ENCODE results near the gene CATSPERD.

DNA sequence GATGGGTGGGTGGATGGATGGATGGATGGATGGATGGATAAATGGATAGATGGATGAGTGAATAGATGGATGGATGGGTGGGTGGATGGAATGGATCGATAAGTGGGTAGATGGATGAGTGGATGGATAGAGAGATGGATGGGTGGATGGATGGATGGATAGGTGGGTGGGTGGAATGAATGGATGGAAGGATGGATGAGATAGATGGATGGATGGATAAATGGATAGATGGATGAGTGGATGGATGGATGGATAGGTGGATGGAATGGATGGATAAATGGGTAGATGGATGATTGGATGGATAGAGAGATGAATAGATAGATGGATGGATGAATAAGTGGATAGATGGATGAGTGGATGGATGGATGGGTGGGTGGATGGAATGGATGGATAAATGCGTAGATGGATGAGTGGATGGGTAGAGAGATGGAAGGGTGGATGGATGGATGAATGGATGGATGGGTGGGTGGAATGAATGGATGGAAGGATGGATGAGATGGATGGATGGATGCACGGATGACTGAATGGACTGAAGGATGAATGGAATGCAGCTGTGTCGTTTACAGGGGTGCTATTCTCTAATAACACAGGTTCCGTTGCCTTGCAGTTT, 42.3 kb downstream of the CATSPERD start:
- no peak for TF ChIP-seq TAF1 (IDR thresholded peaks at IDR 0.05; ENCODE audit: low read depth)
- TF ChIP-seq FOXM1 (IDR thresholded peaks at IDR 0.05; ENCODE audit: borderline replicate concordance, low read depth), result no peak
- TF ChIP-seq RAD21 (IDR thresholded peaks at IDR 0.05; ENCODE audit: low read depth), result no peak
- TF ChIP-seq, protein P1, sequence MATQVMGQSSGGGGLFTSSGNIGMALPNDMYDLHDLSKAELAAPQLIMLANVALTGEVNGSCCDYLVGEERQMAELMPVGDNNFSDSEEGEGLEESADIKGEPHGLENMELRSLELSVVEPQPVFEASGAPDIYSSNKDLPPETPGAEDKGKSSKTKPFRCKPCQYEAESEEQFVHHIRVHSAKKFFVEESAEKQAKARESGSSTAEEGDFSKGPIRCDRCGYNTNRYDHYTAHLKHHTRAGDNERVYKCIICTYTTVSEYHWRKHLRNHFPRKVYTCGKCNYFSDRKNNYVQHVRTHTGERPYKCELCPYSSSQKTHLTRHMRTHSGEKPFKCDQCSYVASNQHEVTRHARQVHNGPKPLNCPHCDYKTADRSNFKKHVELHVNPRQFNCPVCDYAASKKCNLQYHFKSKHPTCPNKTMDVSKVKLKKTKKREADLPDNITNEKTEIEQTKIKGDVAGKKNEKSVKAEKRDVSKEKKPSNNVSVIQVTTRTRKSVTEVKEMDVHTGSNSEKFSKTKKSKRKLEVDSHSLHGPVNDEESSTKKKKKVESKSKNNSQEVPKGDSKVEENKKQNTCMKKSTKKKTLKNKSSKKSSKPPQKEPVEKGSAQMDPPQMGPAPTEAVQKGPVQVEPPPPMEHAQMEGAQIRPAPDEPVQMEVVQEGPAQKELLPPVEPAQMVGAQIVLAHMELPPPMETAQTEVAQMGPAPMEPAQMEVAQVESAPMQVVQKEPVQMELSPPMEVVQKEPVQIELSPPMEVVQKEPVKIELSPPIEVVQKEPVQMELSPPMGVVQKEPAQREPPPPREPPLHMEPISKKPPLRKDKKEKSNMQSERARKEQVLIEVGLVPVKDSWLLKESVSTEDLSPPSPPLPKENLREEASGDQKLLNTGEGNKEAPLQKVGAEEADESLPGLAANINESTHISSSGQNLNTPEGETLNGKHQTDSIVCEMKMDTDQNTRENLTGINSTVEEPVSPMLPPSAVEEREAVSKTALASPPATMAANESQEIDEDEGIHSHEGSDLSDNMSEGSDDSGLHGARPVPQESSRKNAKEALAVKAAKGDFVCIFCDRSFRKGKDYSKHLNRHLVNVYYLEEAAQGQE (IDR thresholded peaks at IDR 0.05; ENCODE audit: low read depth), result no peak
- no peak for TF ChIP-seq USF1 (IDR thresholded peaks at IDR 0.05)
- no peak for TF ChIP-seq TEAD4 (IDR thresholded peaks at IDR 0.05)
- TF ChIP-seq, protein P2, sequence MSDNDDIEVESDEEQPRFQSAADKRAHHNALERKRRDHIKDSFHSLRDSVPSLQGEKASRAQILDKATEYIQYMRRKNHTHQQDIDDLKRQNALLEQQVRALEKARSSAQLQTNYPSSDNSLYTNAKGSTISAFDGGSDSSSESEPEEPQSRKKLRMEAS (IDR thresholded peaks at IDR 0.05), result no peak
- TF ChIP-seq CEBPB (IDR thresholded peaks at IDR 0.05), result no peak
